Hepatocyte (in vitro differentiated cells): ENCODE results near the gene POLD4. TPM values are rescaled to one million over a fixed set of nuclear protein-coding genes. Genes with fewer than 3 reads are reported as not detected.

Experiments
- DNase-seq: peaks from one replicate; pipeline ENCODE4 v3.0.0-alpha.2; 2016; ENCODE audit warnings: low spot score
- H2AFZ ChIP-seq: fragments of 200-600 bp; sonication (generic); 2 replicates; pipeline ENCODE4 v1.6.0; 2016; ENCODE audit warnings: antibody characterized with exemption, mild to moderate bottlenecking
- H3K27ac ChIP-seq: fragments of 200-600 bp; sonication (generic); 2 replicates; pipeline ENCODE4 v1.5.1; 2016; ENCODE audit warnings: mild to moderate bottlenecking
- H3K27me3 ChIP-seq: fragments of 200-600 bp; sonication (generic); 2 replicates; pipeline ENCODE4 v1.6.1; 2016
- H3K36me3 ChIP-seq: fragments of 200-600 bp; sonication (generic); replicated peaks from 2 replicates; pipeline ENCODE4 v1.5.1; 2016; ENCODE audit warnings: low read depth; ENCODE audit not compliant: insufficient read depth
- H3K4me1 ChIP-seq: fragments of 200-600 bp; sonication (generic); 2 replicates; pipeline ENCODE4 v1.5.1; 2016; ENCODE audit warnings: mild to moderate bottlenecking, moderate library complexity; ENCODE audit not compliant: insufficient read depth
- H3K4me2 ChIP-seq: fragments of 200-600 bp; sonication (generic); 2 replicates; pipeline ENCODE4 v1.6.0; 2016
- H3K4me3 ChIP-seq: fragments of 200-600 bp; sonication (generic); 2 replicates; pipeline ENCODE4 v1.5.1; 2016; ENCODE audit warnings: mild to moderate bottlenecking
- H3K79me2 ChIP-seq: fragments of 200-600 bp; sonication (generic); 2 replicates; pipeline ENCODE4 v1.6.0; 2017; ENCODE audit warnings: mild to moderate bottlenecking
- H3K9me2 ChIP-seq: fragments of 200-600 bp; sonication (generic); replicated peaks from 2 replicates; pipeline ENCODE4 v1.6.0; 2017; ENCODE audit warnings: mild to moderate bottlenecking; ENCODE audit not compliant: insufficient read depth
- H3K9me3 ChIP-seq: fragments of 200-600 bp; sonication (generic); 2 replicates; pipeline ENCODE4 v1.5.1; 2016; ENCODE audit warnings: low read depth, mild to moderate bottlenecking
- H4K20me1 ChIP-seq: fragments of 200-600 bp; sonication (generic); 2 replicates; pipeline ENCODE4 v1.6.0; 2016; ENCODE audit warnings: mild to moderate bottlenecking; ENCODE audit not compliant: insufficient read depth, poor library complexity, severe bottlenecking
- CTCF ChIP-seq: fragments of 200-600 bp; sonication (generic); IDR thresholded peaks from 2 replicates; pipeline ENCODE4 v1.5.1; 2016; ENCODE audit warnings: antibody characterized with exemption, mild to moderate bottlenecking; ENCODE audit not compliant: poor library complexity
- EZH2 ChIP-seq: fragments of 200-600 bp; sonication (generic); IDR thresholded peaks from 2 replicates; pipeline ENCODE4 v1.6.1; 2016; ENCODE audit warnings: antibody characterized with exemption, mild to moderate bottlenecking, borderline replicate concordance
- EZH2phosphoT487 ChIP-seq: fragments of 200-600 bp; sonication (generic); IDR thresholded peaks from one replicate; pipeline ENCODE4 v1.6.1; 2018; ENCODE audit warnings: antibody characterized with exemption, mild to moderate bottlenecking, low read depth, moderate library complexity; ENCODE audit not compliant: unreplicated experiment, severe bottlenecking
- WGBS: methylation state at CpG from one replicate; pipeline ENCODE4 v1.1.6; 2016; ENCODE audit warnings: low lambda C conversion rate; ENCODE audit errors: missing lambda C conversion rate; 5-methylcytosine and 5-hydroxymethylcytosine counted together
- polyA plus RNA-seq: library from polyadenylated mRNA; unstranded; fragments of >200 nt; fragmentation: Nextera tagmentation; extraction: Ambion mirVana; gene quantifications from 2 replicates; pipeline ENCODE4 v1.2.1, GENCODE V29; 2016
- total RNA-seq: library from RNA; depleted of rRNA; stranded (reverse); fragments of >200 nt; gene quantifications from 2 replicates; pipeline ENCODE4 v1.2.3, GENCODE V29; 2014

The POLD4 gene
- total and polyA plus RNA-seq, 2 experiments from 2014 or later, result 74.4 to 97.4 TPM

GRCh38 chr11:67397986-67398660 is 44.8 kb upstream of the POLD4 start:
- Histone ChIP-seq H3K27me3 (no peaks in the 10 kb centered on the region), H2AFZ (no peak overlapping the region), H3K9me3 (no peaks in the 10 kb centered on the region), H3K4me2 (no peak overlapping the region), H3K27ac (no peak overlapping the region), H3K4me3 (no peak overlapping the region), H3K9me2 (no peaks in the 10 kb centered on the region), H4K20me1 (peaks cover 11% of the 10 kb centered on the region), H3K79me2 (peaks cover 28% of the 10 kb centered on the region), H3K4me1 (peaks cover 15% of the 10 kb centered on the region), H3K36me3 (no peaks in the 10 kb centered on the region)
- TF ChIP-seq EZH2phosphoT487, result no peak
- TF ChIP-seq EZH2, result no peak
- TF ChIP-seq CTCF, result no peak
- WGBS, result 92% methylated on average over 24 of the region's 24 CpGs
- DNase-seq, result no peak

GRCh38 chr11:67397536-67397935 is 44.2 kb upstream of the POLD4 start:
- Histone ChIP-seq H2AFZ (no peak overlapping the region), H3K79me2 (peaks cover 29% of the 10 kb centered on the region), H3K27me3 (no peaks in the 10 kb centered on the region), H4K20me1 (peaks cover 11% of the 10 kb centered on the region), H3K4me1 (peaks cover 15% of the 10 kb centered on the region), H3K9me2 (no peaks in the 10 kb centered on the region), H3K4me3 (no peak overlapping the region), H3K9me3 (no peaks in the 10 kb centered on the region), H3K4me2 (no peak overlapping the region), H3K36me3 (no peaks in the 10 kb centered on the region), H3K27ac (no peak overlapping the region)
- no peak for DNase-seq
- TF ChIP-seq CTCF (no peak), EZH2 (no peak), EZH2phosphoT487 (no peak)
- 73% methylated on average over 6 of the region's 6 CpGs for WGBS

GRCh38 chr11:67396587-67397389 is 43.4 kb upstream of the POLD4 start:
- Histone ChIP-seq H3K36me3 (no peaks in the 10 kb centered on the region), H3K4me2 (no peak overlapping the region), H2AFZ (no peak overlapping the region), H3K9me3 (no peaks in the 10 kb centered on the region), H3K27me3 (no peaks in the 10 kb centered on the region), H3K4me1 (peaks cover 9% of the 10 kb centered on the region), H4K20me1 (peaks cover 11% of the 10 kb centered on the region), H3K4me3 (no peak overlapping the region), H3K9me2 (no peaks in the 10 kb centered on the region), H3K79me2 (peaks cover 30% of the 10 kb centered on the region), H3K27ac (no peak overlapping the region)
- WGBS, result 76% methylated on average over 13 of the region's 13 CpGs
- TF ChIP-seq CTCF (no peak), EZH2 (no peak), EZH2phosphoT487 (no peak)
- no peak for DNase-seq
